NCI-H2171 (cell line): Measurements from ENCODE around the gene TRAF5.
"Not testable (repeated sequence)": the region's sequence is repeated elsewhere in the genome, so short reads cannot be mapped to it uniquely, and the experiment has no call there.

Source experiments
- DNase-seq: peaks from one replicate; lab custom pipeline; 2025; lab: John Stamatoyannopoulos, UW

TRAF5 gene, protein sequence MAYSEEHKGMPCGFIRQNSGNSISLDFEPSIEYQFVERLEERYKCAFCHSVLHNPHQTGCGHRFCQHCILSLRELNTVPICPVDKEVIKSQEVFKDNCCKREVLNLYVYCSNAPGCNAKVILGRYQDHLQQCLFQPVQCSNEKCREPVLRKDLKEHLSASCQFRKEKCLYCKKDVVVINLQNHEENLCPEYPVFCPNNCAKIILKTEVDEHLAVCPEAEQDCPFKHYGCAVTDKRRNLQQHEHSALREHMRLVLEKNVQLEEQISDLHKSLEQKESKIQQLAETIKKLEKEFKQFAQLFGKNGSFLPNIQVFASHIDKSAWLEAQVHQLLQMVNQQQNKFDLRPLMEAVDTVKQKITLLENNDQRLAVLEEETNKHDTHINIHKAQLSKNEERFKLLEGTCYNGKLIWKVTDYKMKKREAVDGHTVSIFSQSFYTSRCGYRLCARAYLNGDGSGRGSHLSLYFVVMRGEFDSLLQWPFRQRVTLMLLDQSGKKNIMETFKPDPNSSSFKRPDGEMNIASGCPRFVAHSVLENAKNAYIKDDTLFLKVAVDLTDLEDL

DNA sequence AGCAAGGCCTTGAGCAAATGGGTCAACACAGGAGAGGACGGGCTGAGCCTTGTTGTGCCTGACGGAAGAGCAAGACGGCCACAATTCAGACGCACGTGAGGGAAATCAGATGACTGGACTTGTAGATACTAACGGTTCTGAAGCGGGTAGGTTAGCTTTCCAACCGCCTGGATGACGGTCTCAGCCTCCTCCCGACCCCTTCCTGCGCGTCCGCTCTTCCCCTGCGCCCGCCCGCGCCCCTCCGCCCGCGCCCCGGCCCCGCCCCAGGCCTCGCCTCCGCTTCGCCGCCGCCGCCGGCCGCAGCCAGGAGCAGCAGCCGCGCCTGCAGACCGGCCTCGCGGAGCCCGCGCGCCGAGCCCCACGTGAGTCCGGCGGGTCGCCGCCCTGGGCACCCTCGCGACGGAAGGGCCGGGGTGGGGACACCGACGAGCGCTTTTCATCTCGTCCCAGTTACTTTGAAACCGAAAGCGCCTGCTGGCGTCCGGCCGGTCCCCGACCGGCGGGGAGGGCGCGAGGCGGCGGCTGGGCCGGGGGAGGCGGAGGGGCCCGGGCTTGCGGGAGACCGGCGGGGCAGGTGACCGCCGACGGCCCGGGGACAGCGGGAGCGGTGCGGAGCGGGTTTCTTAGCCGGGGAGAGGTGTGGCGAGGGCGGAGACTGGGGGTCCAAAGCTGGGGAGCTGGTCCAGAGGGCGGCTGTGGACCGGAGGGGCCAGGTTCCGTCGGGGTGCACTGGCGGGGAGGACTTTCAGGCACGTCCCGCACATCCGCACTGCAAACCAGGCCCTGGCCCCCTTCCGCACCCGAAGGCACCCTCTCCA lies at the start of gene TRAF5:
Gene TRAF5 (plus strand): TSS at position 306 of the 818 bp plus-strand sequence. CDS start 26,407 bp downstream, outside the sequence.
- DNase-seq = peak; percentile 33

DNA sequence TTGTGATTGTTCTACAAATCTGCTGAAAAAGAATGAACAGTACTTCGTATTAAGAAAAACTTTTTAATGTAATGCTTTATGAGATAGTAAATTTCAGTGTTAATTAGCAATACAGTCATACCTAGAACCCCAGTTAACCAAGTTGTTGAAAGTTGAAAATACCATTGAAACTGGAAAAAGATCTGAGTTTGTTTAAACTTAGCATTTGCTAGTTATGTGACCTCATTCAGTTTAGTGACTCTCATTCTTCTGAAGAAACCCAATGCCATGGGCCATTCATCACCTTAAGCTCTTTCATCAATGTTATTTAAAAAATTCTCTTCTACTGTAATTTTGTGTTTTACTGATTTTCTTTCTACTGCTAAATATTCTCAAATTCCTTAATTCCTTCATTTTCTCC lies 47.3 kb upstream of the TRAF5 start:
- no peak for DNase-seq

DNA sequence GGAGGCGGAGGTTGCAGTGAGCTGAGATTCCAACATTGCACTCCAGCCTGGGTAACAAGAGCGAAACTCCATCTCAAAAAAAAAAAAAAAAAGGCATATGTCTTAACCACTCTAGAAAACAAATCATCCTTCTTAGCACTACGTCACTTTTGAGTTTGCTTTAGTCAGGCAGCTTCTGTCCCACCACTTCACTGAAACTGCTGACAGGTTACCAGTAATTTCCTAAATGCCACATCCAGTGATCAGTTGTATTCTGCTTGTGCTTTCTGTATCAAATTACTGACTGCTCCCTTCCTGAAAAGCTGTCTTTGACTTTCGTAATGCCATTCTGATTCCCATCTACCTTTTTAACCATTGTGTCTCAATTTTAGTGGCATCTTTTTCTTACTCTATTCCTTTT lies 45.7 kb upstream of the TRAF5 start:
- DNase-seq = no peak

DNA sequence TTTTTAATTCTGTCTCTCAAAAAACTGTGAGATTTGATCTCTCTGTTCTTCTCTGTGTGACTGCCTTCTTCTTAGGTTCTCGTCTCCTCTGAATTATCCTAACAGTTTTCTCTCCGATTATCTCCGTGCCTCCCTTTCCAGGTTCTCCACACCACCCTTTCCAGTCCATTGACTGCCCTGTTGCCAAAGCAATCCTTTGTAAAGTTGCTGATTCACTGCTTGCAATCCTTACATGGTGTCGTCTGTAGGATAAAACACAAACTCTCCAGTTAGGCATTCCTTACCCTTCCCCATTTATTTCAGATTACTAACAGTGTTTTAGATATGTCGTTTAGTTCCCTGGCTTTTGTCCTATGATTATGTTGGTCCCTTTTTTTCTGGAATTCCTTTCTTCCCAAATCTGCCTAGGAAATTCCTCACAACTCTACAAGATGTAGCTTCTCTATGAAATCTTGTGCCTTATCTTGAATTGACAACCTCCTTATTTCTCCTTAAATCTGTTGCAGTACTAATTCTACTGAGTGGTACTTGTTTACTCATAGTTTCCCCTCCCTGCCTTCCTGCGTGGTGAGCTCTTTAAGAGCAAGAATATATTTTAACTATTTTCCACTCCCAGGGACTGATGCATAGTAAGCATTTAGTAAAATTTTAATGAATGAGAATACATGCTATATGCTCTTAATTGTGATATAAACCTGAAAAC lies 45.2 kb upstream of the TRAF5 start:
- no peak for DNase-seq

DNA sequence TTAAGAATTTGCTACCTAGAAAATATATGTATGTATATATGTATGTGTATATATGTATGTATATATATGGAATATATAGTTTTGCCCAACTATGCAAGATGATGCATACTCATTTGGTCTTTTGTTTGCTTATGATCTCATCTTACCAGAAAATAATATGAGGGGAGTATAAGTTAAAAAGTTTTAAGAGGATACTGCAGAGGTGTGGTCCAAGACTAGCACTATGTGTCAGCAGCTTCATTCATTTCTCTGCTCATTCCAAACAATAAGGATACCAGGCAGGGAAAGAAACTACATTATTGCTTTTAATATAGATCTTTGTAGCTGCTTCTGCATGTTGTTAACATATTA lies 44.6 kb upstream of the TRAF5 start:
- no peak for DNase-seq

DNA sequence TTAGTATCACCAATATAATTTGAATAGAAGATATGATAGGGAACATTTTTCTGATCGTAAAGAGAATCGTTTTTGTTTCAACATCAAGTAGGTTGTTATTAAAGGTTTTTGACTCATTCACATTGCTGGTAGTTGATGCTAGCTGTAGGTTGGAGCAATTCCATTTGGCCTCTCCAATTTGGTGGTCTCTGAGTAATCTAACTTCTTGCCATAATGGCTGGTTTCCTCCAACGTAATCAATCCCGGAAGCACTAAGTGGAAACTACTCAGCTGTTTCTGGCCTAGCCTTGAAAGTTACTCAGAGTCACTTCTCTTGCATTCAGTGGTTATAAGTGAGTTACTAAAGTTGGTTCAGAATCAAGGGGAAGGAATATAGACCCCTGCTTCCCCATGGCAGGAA lies 41.4 kb upstream of the TRAF5 start:
- DNase-seq = no peak

DNA sequence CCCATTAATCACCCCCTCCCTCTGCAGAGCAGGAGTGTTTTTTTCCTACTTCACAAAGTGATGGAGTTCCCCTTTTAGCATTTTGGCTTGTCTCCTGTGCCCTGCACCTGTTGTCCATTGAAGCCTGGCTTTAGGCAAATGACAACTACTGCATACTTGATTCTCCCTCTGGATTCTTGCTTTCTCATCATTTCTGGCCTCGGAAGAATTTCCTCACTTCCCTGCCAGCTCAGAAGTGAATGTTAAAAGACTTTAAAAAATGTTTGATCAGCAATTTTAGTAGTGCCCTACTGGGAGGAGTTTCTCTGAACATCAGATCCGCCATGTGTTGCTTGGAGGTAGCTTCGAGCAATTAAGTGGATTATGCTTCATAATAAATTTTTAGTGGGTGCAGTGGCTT lies 39.4 kb upstream of the TRAF5 start:
- DNase-seq = no peak

DNA sequence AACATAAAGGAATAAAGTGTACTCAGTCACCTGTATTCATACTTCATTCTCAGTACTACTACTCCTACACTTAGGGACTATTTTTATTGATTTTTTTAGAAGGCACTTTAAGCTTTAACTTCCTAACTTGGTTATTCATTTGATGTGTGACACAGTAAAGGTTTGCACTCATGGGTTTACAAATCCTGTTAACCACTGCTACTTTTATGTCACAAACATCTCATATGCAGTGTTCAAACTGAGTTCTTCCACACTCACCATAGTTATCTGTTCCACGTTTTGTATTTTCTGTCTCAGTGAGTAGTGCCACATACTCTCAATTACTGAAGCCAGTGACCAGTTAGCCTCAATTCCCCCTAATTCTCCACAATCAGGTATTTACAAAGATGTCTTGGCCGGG lies 34.2 kb upstream of the TRAF5 start:
- no peak for DNase-seq

DNA sequence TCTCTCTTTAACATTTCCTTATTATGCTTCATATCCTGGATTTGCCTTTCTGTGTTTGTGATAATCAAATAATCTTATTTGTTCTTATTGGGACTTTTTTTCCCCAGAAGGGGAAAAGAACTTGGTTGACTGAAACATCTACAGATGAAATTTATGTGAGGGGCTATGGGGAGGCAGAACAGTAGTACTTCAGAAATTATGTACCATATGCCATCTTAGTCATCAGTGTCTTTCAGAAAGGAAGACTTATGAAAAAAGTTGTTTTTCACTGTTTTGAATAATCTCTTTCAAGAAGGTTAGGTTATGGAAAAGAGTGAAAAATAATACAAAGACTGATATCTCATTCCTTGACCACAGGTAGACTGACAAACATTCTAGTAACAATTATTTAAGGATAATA lies 30.2 kb upstream of the TRAF5 start:
- no peak for DNase-seq

DNA sequence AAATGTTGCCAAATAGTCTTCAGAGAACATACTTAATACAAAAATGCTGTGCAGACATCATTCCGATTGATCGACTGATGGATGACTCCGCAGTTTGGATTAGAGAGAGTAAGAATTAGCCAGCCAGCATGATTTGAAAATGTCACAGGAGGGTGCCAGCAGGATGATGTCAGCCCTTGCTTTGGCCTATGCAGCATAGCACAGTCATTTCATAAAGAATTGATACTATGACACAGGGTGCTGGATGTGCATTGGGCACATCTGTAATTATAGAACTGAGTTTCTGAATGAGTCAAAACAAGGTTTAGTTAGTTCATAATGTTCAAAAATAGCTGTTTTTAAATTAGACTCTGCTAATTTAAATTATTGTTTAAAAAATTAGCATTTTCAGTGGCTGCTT lies 21.6 kb upstream of the TRAF5 start:
- DNase-seq = no peak

DNA sequence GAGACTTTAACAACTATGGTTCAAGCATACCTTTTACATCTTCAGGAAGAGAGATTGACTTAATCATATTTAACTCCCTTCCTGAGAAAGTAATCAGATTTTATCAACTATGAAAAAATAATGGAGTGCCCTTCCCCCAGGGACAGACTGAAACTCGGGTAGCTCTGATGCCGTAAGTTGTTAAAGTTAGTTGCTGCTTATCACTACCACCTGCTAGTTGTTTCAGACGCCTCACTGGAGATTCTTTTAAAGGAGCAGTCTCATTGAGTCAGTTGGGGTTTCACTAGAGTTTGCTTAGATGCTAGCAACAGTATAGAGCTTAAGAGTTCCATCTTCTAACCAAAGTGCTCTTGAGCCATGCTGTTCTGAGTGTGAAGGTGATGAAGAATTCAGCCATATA lies 17.0 kb upstream of the TRAF5 start:
- no peak for DNase-seq

DNA sequence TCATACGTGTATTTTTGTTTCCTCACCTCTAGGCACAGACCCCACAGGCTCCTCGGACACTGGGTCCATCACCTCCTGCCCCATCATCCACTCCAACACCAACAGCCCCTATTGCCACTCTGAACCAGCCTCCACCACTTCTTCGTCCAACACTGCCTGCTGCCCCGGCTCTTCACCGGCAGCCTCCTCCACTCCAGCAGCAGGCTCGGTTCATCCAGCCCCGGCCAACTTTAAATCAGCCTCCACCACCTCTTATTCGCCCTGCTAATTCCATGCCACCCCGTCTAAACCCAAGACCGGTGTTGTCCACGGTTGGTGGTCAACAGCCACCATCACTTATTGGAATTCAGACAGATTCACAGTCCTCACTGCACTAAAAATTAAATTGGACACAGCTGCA lies 13.2 kb upstream of the TRAF5 start:
- no peak for DNase-seq

DNA sequence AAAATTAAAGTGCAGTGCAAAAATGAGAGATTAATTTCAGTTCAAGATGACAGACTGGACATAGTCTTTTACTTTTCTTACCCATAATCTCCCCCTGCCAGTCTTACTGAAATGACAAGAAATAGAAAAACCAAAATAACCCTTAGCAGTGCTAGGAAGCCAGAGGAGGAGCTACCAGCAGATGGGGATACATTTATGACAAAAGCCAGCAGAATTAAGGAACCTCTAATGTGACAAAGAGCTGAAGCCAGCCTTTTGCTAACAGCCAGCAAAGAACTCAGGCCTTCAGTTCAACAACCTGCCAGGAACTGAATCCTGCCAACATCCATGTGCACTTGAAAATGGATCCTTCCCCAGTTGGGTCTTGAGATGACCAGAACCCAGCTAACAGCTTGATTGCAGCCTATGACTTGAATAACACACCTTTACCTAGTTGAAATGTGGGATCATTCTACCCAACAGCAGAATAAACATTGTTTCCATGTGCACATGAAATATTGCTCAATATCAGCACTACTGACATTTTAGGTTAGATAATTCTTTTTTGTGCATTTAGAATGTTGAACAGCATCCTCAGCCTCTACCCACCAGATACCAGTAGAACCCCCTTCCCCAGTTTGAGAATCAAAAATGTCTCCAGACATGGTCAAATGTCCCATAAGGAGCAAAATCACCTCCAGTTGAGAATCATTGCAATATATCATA lies 7.9 kb upstream of the TRAF5 start:
- no peak for DNase-seq

DNA sequence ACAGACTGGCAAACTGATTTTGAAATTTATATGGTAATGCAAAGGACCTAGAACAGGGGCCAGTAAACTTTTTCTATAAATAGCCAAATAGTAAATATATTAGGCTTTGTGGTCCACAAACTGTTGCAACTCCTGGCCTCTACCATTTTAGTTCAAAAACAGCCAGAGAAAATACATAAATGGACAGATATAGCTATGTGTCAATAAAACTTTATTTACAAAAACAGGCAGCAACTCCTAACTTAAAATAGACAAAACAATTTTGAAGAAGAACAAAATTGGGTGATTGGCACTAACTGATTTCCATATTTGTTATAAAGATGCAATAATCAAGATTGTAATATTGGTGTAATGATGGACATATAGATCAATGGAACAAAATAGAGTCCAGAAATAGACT lies 6.7 kb upstream of the TRAF5 start:
- no peak for DNase-seq

DNA sequence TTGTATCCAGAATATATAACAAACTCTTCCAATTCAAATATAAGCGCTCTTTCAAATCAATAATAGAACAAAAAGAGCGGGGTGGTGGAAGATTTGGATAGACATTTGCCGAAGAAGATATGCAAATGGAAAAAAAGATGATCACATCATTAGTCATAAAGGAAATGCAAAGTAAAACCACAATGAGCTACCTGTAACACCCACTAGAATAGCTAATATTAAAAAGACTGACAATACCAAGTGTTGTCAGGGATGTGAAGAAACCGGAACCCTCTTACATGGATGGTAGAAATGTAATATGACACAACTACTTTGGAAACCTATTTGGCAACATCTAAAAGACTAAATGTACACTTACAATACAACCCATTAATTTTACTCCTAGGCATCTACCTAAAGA lies 5.7 kb upstream of the TRAF5 start:
- DNase-seq = no peak

DNA sequence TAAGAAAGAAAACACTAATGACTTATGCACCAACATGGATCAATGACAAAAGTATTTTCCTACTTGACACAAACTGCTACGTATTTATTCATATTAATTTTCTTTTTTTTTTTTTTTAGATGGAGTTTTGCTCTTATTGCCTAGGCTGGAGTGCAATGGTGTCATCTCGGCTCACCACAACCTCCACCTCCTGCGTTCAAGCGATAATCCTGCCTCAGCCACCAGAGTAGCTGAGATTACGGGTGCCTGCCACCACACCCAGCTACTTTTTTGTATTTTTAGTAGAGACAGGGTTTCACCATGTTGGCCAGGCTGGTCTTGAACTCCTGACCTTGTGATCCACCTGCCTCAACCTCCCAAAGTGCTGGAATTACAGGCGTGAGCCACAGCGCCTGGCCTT lies 5.0 kb upstream of the TRAF5 start:
- DNase-seq = not testable (repeated sequence)

DNA sequence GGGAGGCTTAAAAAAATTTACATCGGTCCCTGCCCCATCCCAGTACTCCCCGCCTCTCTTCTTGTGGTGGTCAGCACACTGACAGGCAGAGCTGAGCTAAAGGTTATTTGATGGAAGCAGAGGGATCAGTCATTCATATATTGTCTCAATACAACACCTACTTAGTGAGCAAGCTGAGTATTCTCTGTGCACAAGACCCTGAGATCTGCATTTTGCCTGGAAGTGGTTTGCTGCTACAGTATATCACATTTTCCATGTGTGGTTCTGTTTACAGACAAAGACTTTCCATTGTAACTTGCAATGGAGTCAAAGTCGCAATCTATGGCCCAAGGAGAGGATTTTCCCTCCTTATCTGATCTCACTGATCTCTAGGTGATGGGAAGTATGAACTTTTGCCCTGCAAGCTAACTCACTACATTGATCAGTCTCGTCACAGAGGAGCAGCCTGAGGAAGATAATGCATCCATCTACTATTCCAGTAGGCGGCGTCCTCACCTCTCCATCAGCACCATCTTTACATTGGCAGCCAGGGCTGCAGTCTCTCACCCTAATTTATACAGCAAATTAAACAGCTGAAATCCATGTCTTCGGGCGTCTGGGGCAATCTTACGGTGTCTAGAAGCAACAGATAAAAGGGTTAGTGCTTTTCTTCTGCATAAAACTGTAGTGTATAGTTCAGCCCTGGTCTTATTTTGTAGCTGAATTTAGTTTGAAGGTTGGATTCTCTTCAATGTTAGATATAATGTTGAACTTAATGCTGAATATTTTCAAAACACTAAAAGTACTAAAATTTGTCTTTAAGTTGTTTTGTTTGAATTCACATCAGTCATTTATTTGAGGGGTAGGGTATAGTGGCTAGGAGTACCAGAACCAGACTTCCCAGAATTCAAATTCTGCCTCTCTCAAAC lies 3.2 kb upstream of the TRAF5 start:
- peak; percentile 38 for DNase-seq

DNA sequence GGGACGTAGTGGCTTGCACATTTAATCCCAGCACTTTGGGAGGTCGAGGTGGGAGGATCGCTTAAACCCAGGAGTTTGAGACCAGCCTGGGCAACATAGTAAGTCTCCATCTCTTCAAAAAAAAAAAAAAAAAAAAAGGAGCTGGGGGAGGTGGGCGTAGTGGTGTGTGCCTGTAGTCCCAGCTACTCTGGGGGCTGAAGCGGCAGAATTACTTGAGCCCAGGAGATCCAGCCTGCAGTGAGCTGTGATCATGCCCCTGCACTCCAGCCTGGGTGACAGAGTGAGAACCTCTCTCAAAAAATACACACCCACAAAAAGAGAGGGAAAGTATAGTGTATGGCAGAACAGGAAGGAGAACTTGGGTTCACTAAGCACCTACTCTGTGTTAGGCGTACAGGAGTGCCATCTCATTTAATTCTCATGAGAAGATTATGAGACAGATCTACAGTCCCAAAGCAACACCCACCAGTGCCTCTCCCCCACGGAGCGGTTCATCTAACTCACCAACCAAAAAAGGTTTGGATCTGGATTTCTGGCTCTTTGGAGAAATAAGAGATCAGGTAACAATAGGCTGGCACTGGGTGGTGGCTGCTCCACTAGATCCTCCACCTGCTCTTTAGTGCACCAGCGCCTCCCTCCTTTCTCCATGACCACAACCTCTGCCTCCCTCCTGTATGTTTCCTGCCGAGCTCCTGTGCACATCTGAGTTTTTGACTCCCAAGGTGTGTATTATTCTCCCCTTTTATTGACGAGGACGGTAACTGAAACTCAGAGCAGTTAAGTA lies 1.4 kb upstream of the TRAF5 start:
- DNase-seq = no peak

DNA sequence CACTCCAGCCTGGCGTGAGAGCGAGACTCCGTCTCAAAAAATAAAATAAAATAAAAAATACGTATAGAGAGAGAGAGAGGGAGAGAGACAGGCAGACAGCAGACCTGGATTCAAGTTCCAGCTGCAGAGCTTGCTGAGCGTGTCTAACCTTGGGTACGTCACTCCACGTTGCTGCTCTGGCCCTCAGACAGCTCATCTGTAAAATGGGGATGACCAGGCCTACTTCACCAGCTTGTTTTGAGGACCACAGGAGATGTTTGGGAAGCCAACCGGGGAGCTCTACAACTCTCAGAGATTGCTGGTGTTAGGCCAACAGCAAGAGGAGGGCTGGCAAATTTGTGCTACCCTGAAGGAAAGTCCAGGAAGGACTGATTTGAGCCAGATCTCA lies 499 bp upstream of the TRAF5 start:
- no peak for DNase-seq

DNA sequence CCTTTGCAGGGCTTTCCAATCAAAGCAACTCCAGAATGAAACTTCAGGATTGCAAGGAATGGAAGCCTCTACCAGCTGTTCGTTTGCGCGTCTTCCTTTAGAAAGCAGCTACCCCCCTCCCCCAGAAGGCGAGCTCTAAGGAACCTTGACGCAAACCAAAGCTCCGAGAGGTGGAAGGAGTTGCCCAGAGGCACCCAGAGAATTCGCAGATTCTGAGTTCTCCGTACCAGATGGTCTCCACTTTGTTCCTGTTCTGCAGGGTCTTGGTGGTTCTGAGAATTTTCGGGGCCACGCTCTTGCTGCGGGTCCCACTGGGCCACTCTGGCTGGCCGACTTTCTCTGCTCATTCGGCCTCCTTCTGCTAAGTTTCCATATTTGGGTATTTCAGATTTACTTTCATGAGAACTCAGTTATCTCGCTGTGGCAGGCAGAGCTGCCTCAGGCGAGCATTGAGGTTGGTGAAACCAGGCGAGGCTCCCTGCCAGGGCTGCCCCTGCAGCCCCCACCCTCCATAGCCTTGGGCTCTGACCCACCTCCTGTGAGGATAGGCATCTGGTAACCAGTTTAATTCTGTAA lies 801 bp downstream of the TRAF5 start:
- DNase-seq = no peak
